ENCODE results near the gene LRBA. TPM values are rescaled to one million over a fixed set of nuclear protein-coding genes. Genes with fewer than 3 reads are reported as not detected.

LRBA gene
- total and polyA plus RNA-seq, 2 donors (not counting 3 experiments of a cell fraction or from before 2014, with no cell fraction given), result 18.0 to 35.1 TPM

GRCh38 chr4:150375025-150375424, 640.1 kb downstream of the LRBA start:
- FAIRE-seq (no peak), DNase-seq (ENCODE audit: low read depth, low spot score) (no peak)
- Histone ChIP-seq H3K4me3 (replicated peaks in 1 of 3; ENCODE audit: insufficient read depth in 1 of 3, low read depth in 1 of 3, low read length in 3 of 3) (no peak overlapping the region), H3K79me2 (ENCODE audit: control insufficient read depth, insufficient read depth, low read length) (no peaks in the 10 kb centered on the region), H3K4me1 (ENCODE audit: control insufficient read depth, extremely low read depth, insufficient read depth, low read length) (peaks cover 6% of the 10 kb centered on the region), H3K9ac (replicated peaks; ENCODE audit: extremely low read depth, insufficient read depth, low read length) (no peak overlapping the region), H3K4me2 (ENCODE audit: insufficient read depth, low read length) (no peak overlapping the region), H2AFZ (ENCODE audit: low read depth, low read length) (no peak overlapping the region), H3K9me3 (replicated peaks; ENCODE audit: control insufficient read depth, insufficient read depth, low read length) (no peaks in the 10 kb centered on the region), H3K36me3 (ENCODE audit: control insufficient read depth in 2 of 2, extremely low read depth in 1 of 2, insufficient read depth in 2 of 2, low read length in 2 of 2) (no peaks in the 10 kb centered on the region), H3K27me3 (ENCODE audit: control insufficient read depth in 2 of 2, insufficient read depth in 2 of 2, low read length in 2 of 2) (no peaks in the 10 kb centered on the region), H4K20me1 (replicated peaks; ENCODE audit: control insufficient read depth, extremely low read depth, insufficient read depth, low read length) (no peaks in the 10 kb centered on the region), H3K9me1 (replicated peaks; ENCODE audit: control insufficient read depth, extremely low read depth, insufficient read depth, low read length) (no peaks in the 10 kb centered on the region), H3K27ac (ENCODE audit: insufficient read depth, low read depth, low read length) (no peak overlapping the region)
- POLR2A ChIA-PET, result no interaction called here
- TF ChIP-seq MYC (IDR thresholded peaks at IDR 0.05; ENCODE audit: low read depth, low read length) (no peak), FOS (IDR thresholded peaks at IDR 0.05; ENCODE audit: borderline replicate concordance, insufficient read depth, low read length) (no peak), POLR2A (IDR thresholded peaks at IDR 0.05; ENCODE audit: low read depth, low read length) (no peak), JUN (IDR thresholded peaks at IDR 0.05; ENCODE audit: borderline replicate concordance, insufficient read depth, insufficient read length, low read depth) (no peak), EZH2 (IDR thresholded peaks at IDR 0.05; ENCODE audit: borderline replicate concordance, low read depth, low read length, severe bottlenecking) (no peak), POLR2AphosphoS5 (IDR thresholded peaks at IDR 0.05; ENCODE audit: insufficient read depth, low read depth, low read length) (no peak), GATA2 (IDR thresholded peaks at IDR 0.05; ENCODE audit: insufficient read depth, insufficient read length, low read depth, low read length) (no peak)
- TF ChIP-seq, protein P1, sequence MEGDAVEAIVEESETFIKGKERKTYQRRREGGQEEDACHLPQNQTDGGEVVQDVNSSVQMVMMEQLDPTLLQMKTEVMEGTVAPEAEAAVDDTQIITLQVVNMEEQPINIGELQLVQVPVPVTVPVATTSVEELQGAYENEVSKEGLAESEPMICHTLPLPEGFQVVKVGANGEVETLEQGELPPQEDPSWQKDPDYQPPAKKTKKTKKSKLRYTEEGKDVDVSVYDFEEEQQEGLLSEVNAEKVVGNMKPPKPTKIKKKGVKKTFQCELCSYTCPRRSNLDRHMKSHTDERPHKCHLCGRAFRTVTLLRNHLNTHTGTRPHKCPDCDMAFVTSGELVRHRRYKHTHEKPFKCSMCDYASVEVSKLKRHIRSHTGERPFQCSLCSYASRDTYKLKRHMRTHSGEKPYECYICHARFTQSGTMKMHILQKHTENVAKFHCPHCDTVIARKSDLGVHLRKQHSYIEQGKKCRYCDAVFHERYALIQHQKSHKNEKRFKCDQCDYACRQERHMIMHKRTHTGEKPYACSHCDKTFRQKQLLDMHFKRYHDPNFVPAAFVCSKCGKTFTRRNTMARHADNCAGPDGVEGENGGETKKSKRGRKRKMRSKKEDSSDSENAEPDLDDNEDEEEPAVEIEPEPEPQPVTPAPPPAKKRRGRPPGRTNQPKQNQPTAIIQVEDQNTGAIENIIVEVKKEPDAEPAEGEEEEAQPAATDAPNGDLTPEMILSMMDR (IDR thresholded peaks at IDR 0.05; ENCODE audit: extremely low read depth in 1 of 2, insufficient read depth in 1 of 2, low read depth in 1 of 2, low read length in 2 of 2), result no peak
- TF ChIP-seq, protein P2, sequence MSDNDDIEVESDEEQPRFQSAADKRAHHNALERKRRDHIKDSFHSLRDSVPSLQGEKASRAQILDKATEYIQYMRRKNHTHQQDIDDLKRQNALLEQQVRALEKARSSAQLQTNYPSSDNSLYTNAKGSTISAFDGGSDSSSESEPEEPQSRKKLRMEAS (IDR thresholded peaks at IDR 0.05; ENCODE audit: insufficient read depth, insufficient read length), result no peak
- intact Hi-C loops (cut with micrococcal nuclease), result loop anchor here (5.0 kb wide), 1 partner anchor 68 kb away; no protein-coding TSS in a partner anchor
- BruUV-seq (replicated peaks), result no TSS peak
- CTCF ChIA-PET, result no interaction called here
- dilution Hi-C loops (cut with MboI; ENCODE audit: extremely low pct_ligation_motif_present, low sequenced_read_pairs), result no loop called here
